COLO829 (cell line): Measurements from ENCODE around the gene RALA.
A peak's percentile ranks its signal among the peaks of the same experiment; 100 is the strongest.
"Not testable (repeated sequence)": the region's sequence is repeated elsewhere in the genome, so short reads cannot be mapped to it uniquely, and the experiment has no call there.

Source experiments
- DNase-seq: peaks from one replicate; pipeline ENCODE4 v3.0.0; 2012; ENCODE audit warnings: low spot score

Gene RALA

GRCh38 chr7:39688611-39689480 is 65.5 kb downstream of the RALA start:
- DNase-seq, result no peak

- DNase-seq, result peak; percentile 41
These were observed 68.4 kb downstream of the RALA start for GRCh38 chr7:39691821-39692220.

GRCh38 chr7:39693086-39693485 is 69.7 kb downstream of the RALA start:
- DNase-seq, result not testable (repeated sequence)

GRCh38 chr7:39693812-39694211 is 70.4 kb downstream of the RALA start:
- DNase-seq, result no peak

- no peak for DNase-seq
These were observed 72.6 kb downstream of the RALA start for GRCh38 chr7:39695852-39696586.

- DNase-seq, result no peak
These were observed 73.3 kb downstream of the RALA start for GRCh38 chr7:39696631-39697030.

- DNase-seq, result no peak
These were observed 74.1 kb downstream of the RALA start for GRCh38 chr7:39697483-39697882.

GRCh38 chr7:39700165-39700564 is 76.8 kb downstream of the RALA start:
- DNase-seq, result no peak

- no peak for DNase-seq
These were observed 77.6 kb downstream of the RALA start for GRCh38 chr7:39700932-39701331.

GRCh38 chr7:39702133-39702532 is 78.8 kb downstream of the RALA start:
- DNase-seq, result no peak

GRCh38 chr7:39703144-39703543 is 79.8 kb downstream of the RALA start:
- peak; percentile 74 for DNase-seq

GRCh38 chr7:39709029-39709428 is 85.7 kb downstream of the RALA start:
- DNase-seq, result no peak

GRCh38 chr7:39709768-39710311 is 86.5 kb downstream of the RALA start:
- DNase-seq, result no peak

GRCh38 chr7:39712751-39713150 is 89.4 kb downstream of the RALA start:
- no peak for DNase-seq

GRCh38 chr7:39714447-39715091 is 91.2 kb downstream of the RALA start:
- no peak for DNase-seq

GRCh38 chr7:39720586-39720985 is 97.2 kb downstream of the RALA start:
- DNase-seq, result no peak

- no peak for DNase-seq
These were observed 98.0 kb downstream of the RALA start for GRCh38 chr7:39721345-39721744.

GRCh38 chr7:39721919-39722597 is 98.7 kb downstream of the RALA start:
- DNase-seq, result no peak

- DNase-seq, result no peak
These were observed 104.0 kb downstream of the RALA start for GRCh38 chr7:39727231-39728012.

- peak; percentile 94 for DNase-seq
These were observed 109.7 kb downstream of the RALA start for GRCh38 chr7:39732837-39733804.
